ENCODE results near the gene PLP2. TPM values are rescaled to one million over a fixed set of nuclear protein-coding genes. Genes with fewer than 3 reads are reported as not detected.
A peak's percentile ranks its signal among the peaks of the same experiment; 100 is the strongest.
"Not testable (repeated sequence)": the region's sequence is repeated elsewhere in the genome, so short reads cannot be mapped to it uniquely, and the experiment has no call there.

The PLP2 gene
- total and polyA plus RNA-seq, 7 donors = 17.8 to 320 (median 77.7) TPM

GRCh38 chrX:49133759-49134158, 37.9 kb upstream of the PLP2 start:
- DNase-seq (no peak), ATAC-seq (no peak)
- Histone ChIP-seq H3K4me1 (no peaks in the 10 kb centered on the region), H3K9me3 (no peaks in the 10 kb centered on the region), H3K27ac (no peak overlapping the region), H3K36me3 (ENCODE audit: insufficient read depth in 1 of 2, low read depth in 1 of 2) (no peaks in the 10 kb centered on the region), H3K4me3 (no peak overlapping the region), H3K27me3 (ENCODE audit: insufficient read depth in 3 of 3, low read length in 2 of 3) (no peaks in the 10 kb centered on the region)
- intact Hi-C loops (cut with DNase I) = no loop called here
- 83 to 95% (median 95%) methylated on average over 1 of the region's 1 CpG for WGBS, 3 donors
- TF ChIP-seq CTCF (IDR thresholded peaks at IDR 0.05) = no peak

- ATAC-seq = no peak
- no peak overlapping the region for H3K27ac ChIP-seq
- TF ChIP-seq CTCF (IDR thresholded peaks at IDR 0.05) = no peak
Observed at GRCh38 chrX:49137492-49137891, 34.2 kb upstream of the PLP2 start.

DNA sequence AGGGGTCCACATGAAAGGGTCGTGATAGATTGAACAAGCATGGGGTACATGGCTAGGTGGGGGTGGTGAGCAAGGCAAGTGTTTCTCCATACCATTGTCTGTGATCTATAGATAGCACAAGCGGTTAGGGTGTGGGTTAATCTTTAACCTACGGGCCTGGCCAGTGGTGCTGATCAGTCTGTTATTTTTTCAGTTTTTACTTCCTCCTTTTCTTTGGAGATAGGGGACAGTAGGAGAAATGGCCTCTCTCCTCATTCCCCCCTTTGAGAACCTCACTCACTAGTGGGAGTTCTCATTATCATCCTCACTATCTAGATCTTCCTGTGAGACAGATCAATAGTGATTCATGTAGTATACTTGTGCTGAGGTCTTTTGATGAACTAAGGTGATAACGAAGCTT, 32.0 kb upstream of the PLP2 start:
- Histone ChIP-seq H3K27ac (no peak overlapping the region), H3K4me3 (no peak overlapping the region), H3K27me3 (ENCODE audit: insufficient read depth in 3 of 3, low read length in 2 of 3) (no peaks in the 10 kb centered on the region), H3K36me3 (ENCODE audit: insufficient read depth in 1 of 2, low read depth in 1 of 2) (no peaks in the 10 kb centered on the region), H3K9me3 (peaks cover 4% of the 10 kb centered on the region), H3K4me1 (no peaks in the 10 kb centered on the region)
- 69 to 94% (median 87%) methylated on average over 3 to 4 of the region's 4 CpGs for WGBS, 3 donors
- no peak for TF ChIP-seq CTCF (IDR thresholded peaks at IDR 0.05)
- intact Hi-C loops (cut with DNase I) = no loop called here
- DNase-seq = no peak
- no peak for ATAC-seq

More at GRCh38 chrX:49137492-49137891, 34.2 kb upstream of the PLP2 start:
- no peak overlapping the region for H3K4me3 ChIP-seq
- no peaks in the 10 kb centered on the region for H3K4me1 ChIP-seq
- 67 to 82% (median 75%) methylated on average over 1 of the region's 1 CpG for WGBS, 3 donors
- no peaks in the 10 kb centered on the region for H3K36me3 ChIP-seq (ENCODE audit: insufficient read depth in 1 of 2, low read depth in 1 of 2)
- no peak for DNase-seq
- peaks cover 4% of the 10 kb centered on the region for H3K9me3 ChIP-seq
- intact Hi-C loops (cut with DNase I) = no loop called here
- H3K27me3 ChIP-seq (ENCODE audit: insufficient read depth in 3 of 3, low read length in 2 of 3) = no peaks in the 10 kb centered on the region

- intact Hi-C loops (cut with DNase I); H3K4me1 ChIP-seq; H3K27ac ChIP-seq; H3K36me3 ChIP-seq (ENCODE audit: insufficient read depth in 1 of 2, low read depth in 1 of 2); H3K4me3 ChIP-seq; H3K9me3 ChIP-seq; H3K27me3 ChIP-seq (ENCODE audit: insufficient read depth in 3 of 3, low read length in 2 of 3); DNase-seq; ATAC-seq: not testable (repeated sequence)
- 33 to 45% (median 45%) methylated on average over 9 of the region's 9 CpGs for WGBS, 3 donors
- TF ChIP-seq CTCF (IDR thresholded peaks at IDR 0.05) = peak; percentile 35
Observed at GRCh38 chrX:49142264-49142663, 29.4 kb upstream of the PLP2 start.

DNA sequence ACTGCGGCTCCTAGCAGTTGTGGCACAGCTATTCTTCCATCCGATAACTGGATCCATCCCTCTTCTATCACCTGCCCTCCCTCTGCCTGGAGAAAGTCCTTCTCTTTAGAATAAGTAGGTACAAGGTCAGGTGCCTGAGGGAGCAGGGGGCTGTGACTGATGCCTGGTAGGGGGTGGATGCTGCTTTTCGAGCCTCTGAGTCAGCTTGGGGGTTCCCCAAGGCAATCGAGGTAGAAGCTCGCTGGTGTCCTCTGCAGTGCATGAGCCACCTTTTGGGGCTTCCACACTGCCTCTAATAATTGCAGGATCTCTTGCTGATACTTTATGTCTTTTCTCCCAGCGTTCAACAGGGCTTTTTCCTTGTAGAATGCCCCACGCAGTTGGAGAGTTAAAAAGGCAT, 28.5 kb upstream of the PLP2 start:
- intact Hi-C loops (cut with DNase I); H3K4me1 ChIP-seq: not testable (repeated sequence)

More for the DNA sequence above, 28.5 kb upstream of the PLP2 start:
- WGBS, 3 donors = 80 to 89% (median 88%) methylated on average over 7 of the region's 7 CpGs
- not testable (repeated sequence) for H3K27ac ChIP-seq; DNase-seq; H3K9me3 ChIP-seq; H3K36me3 ChIP-seq (ENCODE audit: insufficient read depth in 1 of 2, low read depth in 1 of 2); H3K27me3 ChIP-seq (ENCODE audit: insufficient read depth in 3 of 3, low read length in 2 of 3); H3K4me3 ChIP-seq; ATAC-seq
